NT2/D1 (cell line): ENCODE measurements around the gene PLXNA2.

Source experiments
- DNase-seq: peaks from one replicate; pipeline ENCODE4 v3.0.0-alpha.2; 2011; ENCODE audit warnings: low read depth, low spot score
- H3K27me3 ChIP-seq: 2 replicates; pipeline ENCODE4 v1.6.0; 2011; ENCODE audit warnings: mild to moderate bottlenecking; ENCODE audit not compliant: insufficient read length, insufficient read depth
- H3K36me3 ChIP-seq: 2 replicates; pipeline ENCODE4 v1.6.1; 2011; ENCODE audit warnings: mild to moderate bottlenecking, low read length, mixed read lengths; ENCODE audit not compliant: insufficient read depth, insufficient read length
- H3K4me1 ChIP-seq: 2 replicates; pipeline ENCODE4 v1.5.1; 2011; ENCODE audit not compliant: insufficient read depth, insufficient read length
- H3K4me3 ChIP-seq: 2 replicates; pipeline ENCODE4 v1.5.1; 2011; ENCODE audit warnings: low read depth; ENCODE audit not compliant: insufficient read length
- H3K9ac ChIP-seq: 2 replicates; pipeline ENCODE4 v1.6.0; 2011; ENCODE audit warnings: low read depth; ENCODE audit not compliant: insufficient read length
- H3K9me3 ChIP-seq: 2 replicates; pipeline ENCODE4 v1.5.1; 2011; ENCODE audit warnings: mild to moderate bottlenecking, low read length; ENCODE audit not compliant: insufficient read depth
- SUZ12 ChIP-seq: IDR thresholded peaks from 2 replicates; pipeline ENCODE4 v1.6.1; 2011; ENCODE audit not compliant: insufficient read length, insufficient read depth; ENCODE audit errors: extremely low read depth
- YY1 ChIP-seq: IDR thresholded peaks from 2 replicates; pipeline ENCODE4 v1.6.1; 2011; ENCODE audit not compliant: insufficient read length, insufficient read depth
- ZNF274 ChIP-seq: IDR thresholded peaks from 2 replicates; pipeline ENCODE4 v1.6.1; 2011; ENCODE audit warnings: mild to moderate bottlenecking, low read depth, low read length

Gene PLXNA2

DNA sequence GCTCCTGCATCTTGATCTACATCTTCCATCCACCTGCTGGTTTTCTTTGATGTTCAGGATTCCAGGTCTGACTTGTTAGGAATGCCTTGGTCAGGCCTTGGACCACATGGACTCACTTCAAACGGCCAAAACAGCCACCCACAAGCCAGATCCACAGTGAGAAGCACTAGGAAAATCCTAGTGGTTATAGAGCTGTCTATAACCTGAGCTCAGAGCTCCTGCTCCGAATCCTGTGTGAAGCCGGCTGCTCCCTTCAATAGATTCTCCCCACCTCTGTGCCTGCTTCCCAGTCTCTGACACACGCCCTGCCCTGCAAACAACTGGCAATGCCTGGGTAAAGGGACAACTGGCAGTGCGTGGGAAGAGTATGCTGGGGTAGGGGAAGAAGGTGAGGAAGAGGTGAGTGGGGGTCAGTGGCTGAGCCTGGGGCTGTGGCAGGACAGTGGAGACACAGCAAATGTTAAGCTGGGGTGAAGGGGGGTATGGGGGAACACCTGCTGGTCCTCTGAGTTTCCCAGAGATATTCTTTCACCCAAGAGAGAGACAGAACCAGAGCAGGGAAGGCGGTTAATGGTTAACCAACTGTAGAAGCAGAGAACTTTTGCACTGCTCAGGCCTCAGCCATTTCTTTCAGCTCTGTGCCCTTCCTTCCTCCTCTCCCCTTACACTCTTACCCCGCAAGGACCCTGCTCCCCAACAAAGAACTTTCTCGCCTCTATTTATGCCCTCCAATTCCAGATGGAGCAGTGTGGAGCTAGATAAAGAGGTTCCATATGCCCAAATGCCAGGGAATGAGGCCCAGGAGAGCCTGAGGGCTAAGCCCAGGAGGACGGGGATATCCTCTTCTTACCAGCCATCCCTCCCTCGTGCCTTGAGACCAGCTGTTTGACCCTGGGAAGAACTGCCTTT is 4.5 kb downstream of the PLXNA2 start:
- H3K27me3 ChIP-seq: peaks cover 38% of the 10 kb centered on the region
- no peak overlapping the region for H3K9ac ChIP-seq
- H3K36me3 ChIP-seq: peaks cover 2% of the 10 kb centered on the region
- no peaks in the 10 kb centered on the region for H3K9me3 ChIP-seq
- no peak overlapping the region for H3K4me3 ChIP-seq
- no peak for DNase-seq
- TF ChIP-seq SUZ12: no peak
- no peak for TF ChIP-seq ZNF274
- no peak for TF ChIP-seq YY1
- peaks cover 9% of the 10 kb centered on the region for H3K4me1 ChIP-seq

DNA sequence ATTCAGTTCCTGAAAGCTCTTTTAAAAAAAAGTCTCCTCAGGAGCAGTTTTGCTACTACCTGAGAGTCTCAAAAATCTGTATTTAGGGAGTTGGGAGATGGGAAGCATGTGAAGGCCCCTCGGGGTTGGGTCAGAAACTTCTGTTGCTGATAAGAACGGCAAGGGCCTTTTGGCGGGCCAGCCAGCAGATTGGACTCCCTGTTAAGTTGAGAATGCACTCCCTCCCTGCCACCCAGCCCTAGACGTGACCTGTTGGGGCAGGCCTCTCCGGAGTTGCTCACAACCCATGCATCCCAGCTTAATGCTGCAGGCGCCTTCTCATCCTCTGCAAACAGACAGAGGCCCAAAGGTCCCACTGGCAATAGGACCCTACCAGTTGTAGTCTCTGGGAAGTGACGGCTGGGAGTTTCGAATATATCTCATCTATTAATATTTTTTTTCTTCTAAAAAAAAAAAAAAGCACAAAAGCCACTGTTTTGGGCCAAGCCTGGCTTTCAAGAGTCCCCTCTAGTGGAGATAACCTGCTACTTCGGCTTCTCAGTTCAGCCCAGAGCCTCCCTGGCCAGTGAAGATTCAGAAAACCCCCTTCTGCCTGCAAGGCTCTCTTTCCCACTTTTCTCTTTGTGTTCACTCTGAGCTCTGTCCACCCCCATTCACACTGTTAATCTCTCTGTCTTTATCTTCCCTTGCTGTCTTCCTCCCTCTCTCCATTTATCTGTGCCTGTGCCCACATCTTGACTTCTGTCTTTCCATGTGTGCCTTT is 5.3 kb downstream of the PLXNA2 start:
- TF ChIP-seq ZNF274 (no peak), YY1 (no peak), SUZ12 (no peak)
- Histone ChIP-seq H3K4me3 (no peak overlapping the region), H3K9ac (no peak overlapping the region), H3K4me1 (peaks cover 14% of the 10 kb centered on the region), H3K36me3 (peaks cover 2% of the 10 kb centered on the region), H3K9me3 (no peaks in the 10 kb centered on the region), H3K27me3 (peaks cover 33% of the 10 kb centered on the region)
- DNase-seq: no peak

DNA sequence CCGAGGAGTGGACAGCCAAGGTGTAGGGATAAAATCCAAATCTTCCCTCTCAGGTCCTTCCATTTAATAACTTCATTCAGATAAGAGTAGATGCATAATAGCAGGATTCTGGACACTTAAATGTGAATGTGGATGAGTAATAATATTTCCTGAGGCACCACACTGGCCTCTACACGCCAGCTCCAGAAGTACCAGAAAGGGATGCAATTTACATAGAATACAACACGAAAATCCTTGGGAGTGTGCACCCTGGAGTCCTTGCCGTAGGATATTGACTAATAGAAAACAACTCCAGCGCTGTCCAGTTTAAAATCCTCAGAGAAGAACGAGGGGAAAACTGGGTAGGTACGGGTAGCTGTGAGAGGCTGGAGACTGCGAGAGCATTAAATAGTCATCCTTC is 6.9 kb downstream of the PLXNA2 start:
- peaks cover 23% of the 10 kb centered on the region for H3K4me1 ChIP-seq
- no peak for TF ChIP-seq ZNF274
- no peak for TF ChIP-seq SUZ12
- no peak for TF ChIP-seq YY1

DNA sequence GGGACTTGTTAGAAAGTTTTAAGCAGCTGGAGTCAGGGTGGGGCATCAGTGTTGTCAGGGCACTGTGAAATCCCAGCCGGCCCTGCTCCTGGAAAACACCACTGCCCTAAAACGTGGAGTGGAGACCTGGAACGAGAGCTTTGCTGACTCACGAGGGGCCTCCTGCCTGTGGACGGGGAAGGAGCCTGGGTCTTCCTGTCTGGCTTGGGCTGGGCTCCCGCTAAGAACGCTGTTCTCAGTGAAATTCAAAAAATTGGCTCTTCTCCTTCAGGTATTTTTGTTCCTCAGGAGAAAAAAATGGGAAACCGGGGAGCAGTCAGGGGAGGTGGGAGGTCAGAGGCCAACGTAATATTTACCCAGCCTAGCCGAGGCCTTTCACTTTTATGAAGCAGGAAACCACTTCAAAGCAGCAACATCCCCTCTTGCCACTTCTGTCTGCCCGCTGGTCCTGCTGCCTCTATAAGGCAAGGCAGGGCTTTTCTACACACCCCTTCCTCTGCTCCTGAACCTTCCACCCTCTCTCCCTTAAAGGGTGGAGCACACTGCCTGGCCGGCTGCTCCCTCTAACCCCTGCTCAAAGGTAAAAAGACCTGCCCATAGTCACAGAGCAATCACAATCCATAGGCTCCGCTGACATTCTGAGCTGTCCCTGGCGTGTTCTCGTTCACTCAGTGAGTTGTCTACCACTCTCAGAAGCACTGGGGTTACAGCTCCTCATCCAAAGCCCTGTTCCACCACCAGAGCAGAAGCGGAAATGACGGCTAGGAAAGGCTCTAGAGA is 8.0 kb downstream of the PLXNA2 start:
- no peak for DNase-seq
- Histone ChIP-seq H3K4me1 (peaks cover 24% of the 10 kb centered on the region), H3K36me3 (peaks cover under 1% of the 10 kb centered on the region), H3K9ac (no peak overlapping the region), H3K4me3 (no peak overlapping the region), H3K9me3 (no peaks in the 10 kb centered on the region), H3K27me3 (peaks cover 6% of the 10 kb centered on the region)
- no peak for TF ChIP-seq YY1
- no peak for TF ChIP-seq ZNF274
- TF ChIP-seq SUZ12: no peak

More for the DNA sequence above, 6.9 kb downstream of the PLXNA2 start:
- Histone ChIP-seq H3K36me3 (peaks cover 2% of the 10 kb centered on the region), H3K27me3 (peaks cover 16% of the 10 kb centered on the region), H3K9ac (no peak overlapping the region), H3K4me3 (no peak overlapping the region), H3K9me3 (no peaks in the 10 kb centered on the region)
- DNase-seq: no peak

DNA sequence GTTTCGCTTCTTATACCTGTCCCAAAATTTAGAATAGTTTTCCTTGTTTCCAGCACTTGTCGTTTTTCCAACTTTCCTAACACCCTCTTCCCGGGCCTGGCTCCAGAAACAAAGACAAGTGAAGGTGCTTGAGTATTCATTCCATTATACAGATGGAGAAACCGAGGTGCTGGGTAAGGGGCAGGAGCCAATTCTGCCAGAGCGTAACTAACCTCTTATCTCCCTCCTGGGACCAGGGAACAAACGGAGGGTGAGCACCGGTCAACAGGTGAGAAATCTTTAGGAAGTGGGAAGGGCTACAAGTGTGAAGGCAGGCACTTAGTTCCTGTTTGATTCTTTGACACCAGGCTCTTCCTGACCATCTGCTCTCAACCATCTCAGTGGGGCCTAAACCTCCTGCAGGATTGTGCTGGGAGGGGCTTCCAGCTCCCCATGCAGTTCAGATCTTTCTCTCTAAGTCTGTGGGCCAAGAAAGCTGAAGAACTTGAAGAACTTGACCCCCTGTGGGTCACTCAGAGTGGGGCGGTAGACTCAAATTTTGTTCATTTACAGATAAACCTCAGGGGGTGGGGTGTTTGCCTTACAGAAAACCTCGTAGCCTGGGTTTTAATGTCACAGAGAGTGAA is 8.7 kb downstream of the PLXNA2 start:
- Histone ChIP-seq H3K36me3 (no peaks in the 10 kb centered on the region), H3K4me1 (peaks cover 25% of the 10 kb centered on the region), H3K4me3 (no peak overlapping the region), H3K27me3 (no peaks in the 10 kb centered on the region), H3K9ac (no peak overlapping the region), H3K9me3 (no peaks in the 10 kb centered on the region)
- no peak for DNase-seq
- TF ChIP-seq YY1: no peak
- no peak for TF ChIP-seq ZNF274
- no peak for TF ChIP-seq SUZ12

DNA sequence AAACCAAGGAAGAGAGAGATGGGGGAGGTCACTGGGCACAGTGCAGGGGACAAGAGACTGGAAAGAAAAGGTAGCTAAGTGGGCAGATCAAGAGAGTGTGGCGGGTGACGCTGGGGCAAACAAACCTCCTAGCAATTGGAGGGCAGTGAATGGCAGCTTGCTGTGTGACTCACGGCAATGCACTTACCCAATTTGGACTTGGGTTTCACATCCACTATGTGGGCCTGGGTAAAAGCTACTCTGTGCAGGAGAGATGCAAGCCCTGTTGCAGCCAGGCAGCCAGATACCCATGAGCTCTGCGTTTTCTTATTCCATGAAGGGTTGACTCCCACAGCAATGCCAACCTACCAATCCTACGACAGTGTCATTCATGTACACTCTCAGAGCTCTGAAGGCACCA is 9.5 kb downstream of the PLXNA2 start:
- peaks cover 25% of the 10 kb centered on the region for H3K4me1 ChIP-seq
- H3K27me3 ChIP-seq: no peaks in the 10 kb centered on the region
- no peaks in the 10 kb centered on the region for H3K9me3 ChIP-seq
- peaks cover 5% of the 10 kb centered on the region for H3K36me3 ChIP-seq
- no peak overlapping the region for H3K9ac ChIP-seq
- DNase-seq: no peak
- no peak for TF ChIP-seq ZNF274
- TF ChIP-seq SUZ12: no peak
- no peak for TF ChIP-seq YY1
- no peak overlapping the region for H3K4me3 ChIP-seq
